NCI-H187 treated with DMSO at 0.1 percent for 48 hours (cell line): Measurements from ENCODE around the gene GPR39.
"Not testable (repeated sequence)": the region's sequence is repeated elsewhere in the genome, so short reads cannot be mapped to it uniquely, and the experiment has no call there.

Source experiments
- DNase-seq: peaks from one replicate; lab custom pipeline; 2025; lab: John Stamatoyannopoulos, UW

The GPR39 gene

GRCh38 chr2:132416723-132417395 is at the start of gene GPR39:
Gene GPR39, plus strand, starts transcription at chr2:132416805.
- no peak for DNase-seq

GRCh38 chr2:132368191-132368590 is 48.4 kb upstream of the GPR39 start:
- DNase-seq: no peak

DNA sequence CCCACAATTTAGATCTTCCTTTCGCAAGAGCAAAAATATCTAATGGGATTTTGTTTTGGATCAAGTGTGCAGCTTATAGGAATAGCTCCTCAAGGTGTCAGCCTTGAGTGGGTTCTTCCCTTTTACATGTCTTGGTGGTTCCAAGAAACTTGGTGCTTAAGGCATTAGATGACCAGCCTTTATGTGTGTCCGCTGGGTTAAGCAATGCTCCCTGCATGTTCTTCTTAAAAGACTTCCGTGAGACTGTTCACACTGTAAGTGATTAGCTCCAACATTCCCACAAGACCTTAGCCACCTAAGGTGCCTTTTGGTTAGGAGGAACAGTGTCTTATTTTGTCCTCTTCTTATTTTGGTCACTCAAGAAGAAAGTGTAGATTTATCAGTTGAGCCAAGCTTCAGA is 44.3 kb upstream of the GPR39 start:
- DNase-seq: no peak

DNA sequence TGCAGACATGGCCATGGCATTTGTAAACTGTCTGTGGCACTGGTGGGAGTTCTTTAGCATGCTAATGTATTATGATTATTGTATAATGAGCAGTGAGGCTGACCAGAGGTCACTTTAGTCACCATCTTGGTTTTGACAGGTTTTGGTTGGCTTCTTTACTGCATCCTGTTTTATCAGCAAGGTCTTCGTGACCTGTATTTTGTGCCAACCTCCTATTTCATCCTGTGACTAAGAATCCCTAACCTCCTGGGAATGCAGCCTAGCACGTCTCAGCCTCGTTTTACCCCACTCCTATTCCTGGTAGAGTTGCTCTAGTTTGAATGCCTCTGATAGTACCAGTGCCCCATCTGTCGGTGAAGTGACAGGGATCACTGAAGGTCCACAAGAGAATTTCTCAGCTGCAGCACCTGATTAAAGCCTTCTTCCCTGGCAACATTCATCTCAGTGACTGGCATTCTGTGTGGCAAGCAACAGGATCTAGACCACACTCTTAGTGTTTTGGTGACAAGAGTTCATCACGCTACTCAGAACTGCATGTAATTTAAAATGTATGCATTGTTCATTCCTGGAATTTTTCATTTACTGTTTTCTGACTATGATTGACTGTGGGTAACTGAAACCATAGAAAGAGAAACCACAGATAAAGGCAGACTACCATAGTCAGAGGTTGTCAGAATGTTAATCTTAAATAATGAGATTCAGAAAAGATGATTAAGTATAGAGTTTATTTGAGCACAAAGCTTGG is 43.0 kb upstream of the GPR39 start:
- DNase-seq: no peak

GRCh38 chr2:132374151-132374550 is 42.5 kb upstream of the GPR39 start:
- DNase-seq: no peak

DNA sequence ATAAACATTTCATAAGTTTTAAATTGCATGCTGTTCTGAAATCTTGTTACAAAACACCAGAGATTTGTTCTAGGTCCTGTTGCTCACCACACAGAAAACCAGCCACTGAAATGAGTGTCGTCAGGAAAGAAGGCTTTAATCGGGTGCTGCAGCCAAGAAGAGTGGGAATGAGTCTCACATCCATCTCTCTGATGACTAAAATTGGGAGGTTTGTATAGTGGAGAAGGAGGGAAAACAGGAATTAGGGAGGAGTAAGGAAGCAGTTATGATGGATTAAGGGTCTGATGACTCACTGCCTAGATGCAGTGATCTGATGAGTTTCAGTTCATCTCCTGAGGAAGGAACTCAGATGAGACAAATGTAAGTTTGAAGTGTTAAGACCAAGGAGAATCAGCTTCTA is 42.1 kb upstream of the GPR39 start:
- DNase-seq: no peak

GRCh38 chr2:132374961-132375360 is 41.6 kb upstream of the GPR39 start:
- DNase-seq: no peak

- DNase-seq: no peak
Observed at GRCh38 chr2:132381376-132381775, 35.2 kb upstream of the GPR39 start.

GRCh38 chr2:132383956-132384355 is 32.6 kb upstream of the GPR39 start:
- no peak for DNase-seq

- no peak for DNase-seq
Observed at GRCh38 chr2:132384491-132385151, 32.0 kb upstream of the GPR39 start.

DNA sequence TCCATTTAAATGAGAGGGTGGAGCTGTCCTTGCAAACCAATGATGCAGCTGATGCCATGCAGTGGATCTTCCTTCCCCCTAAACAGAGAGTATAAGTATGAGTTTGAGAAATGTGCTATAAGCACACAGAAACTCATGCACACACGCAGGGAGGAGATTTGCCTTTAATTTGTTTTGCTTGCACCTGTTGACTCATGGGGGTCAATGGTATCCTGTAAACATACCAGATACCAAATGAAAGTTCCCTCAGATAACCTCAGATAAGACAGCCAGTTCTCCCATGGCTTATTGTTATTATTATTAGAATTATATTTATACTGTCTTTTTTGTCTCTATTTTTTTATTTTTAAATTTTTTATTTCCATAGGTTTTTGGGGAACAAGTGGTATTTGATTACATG is 29.5 kb upstream of the GPR39 start:
- DNase-seq: no peak

DNA sequence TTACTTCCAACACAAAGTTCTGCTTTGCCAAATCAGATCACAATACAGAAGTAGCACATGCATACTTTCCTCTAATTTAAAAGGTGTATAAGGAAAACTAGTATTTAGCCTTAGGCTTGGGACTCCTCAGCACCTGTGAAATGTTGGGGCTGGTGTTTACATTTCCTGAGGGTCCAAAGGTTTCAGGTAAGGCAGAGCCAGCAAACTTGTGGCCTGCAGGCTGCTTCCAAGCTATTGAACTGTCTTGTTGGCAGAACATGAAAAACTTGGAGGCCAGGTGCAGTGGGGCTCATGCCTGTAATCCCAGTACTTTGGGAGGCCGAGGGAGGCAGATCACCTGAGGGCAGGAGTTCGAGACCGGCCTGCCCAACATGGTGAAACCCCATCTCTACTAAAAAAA is 26.5 kb upstream of the GPR39 start:
- DNase-seq: no peak

DNA sequence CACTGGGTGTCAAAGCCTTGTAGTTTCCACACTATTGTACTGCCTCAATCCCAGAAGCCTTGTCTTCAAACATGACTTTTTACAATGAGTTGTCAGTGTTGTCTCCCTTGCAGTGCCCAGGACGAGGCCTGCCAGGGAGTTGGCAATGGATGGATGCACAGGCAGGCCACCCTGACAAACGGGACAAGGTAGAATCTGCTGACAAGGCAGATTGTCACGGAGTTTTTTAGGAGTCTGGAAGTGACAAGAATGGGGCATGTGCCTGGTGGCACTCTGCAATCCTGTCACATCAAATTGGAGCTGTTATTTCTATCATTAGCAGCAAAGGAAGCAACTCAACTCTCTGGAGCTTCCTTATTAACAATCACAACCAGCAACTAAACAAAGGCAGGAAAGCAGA is 25.2 kb upstream of the GPR39 start:
- no peak for DNase-seq

GRCh38 chr2:132392221-132392620 is 24.4 kb upstream of the GPR39 start:
- DNase-seq: no peak

DNA sequence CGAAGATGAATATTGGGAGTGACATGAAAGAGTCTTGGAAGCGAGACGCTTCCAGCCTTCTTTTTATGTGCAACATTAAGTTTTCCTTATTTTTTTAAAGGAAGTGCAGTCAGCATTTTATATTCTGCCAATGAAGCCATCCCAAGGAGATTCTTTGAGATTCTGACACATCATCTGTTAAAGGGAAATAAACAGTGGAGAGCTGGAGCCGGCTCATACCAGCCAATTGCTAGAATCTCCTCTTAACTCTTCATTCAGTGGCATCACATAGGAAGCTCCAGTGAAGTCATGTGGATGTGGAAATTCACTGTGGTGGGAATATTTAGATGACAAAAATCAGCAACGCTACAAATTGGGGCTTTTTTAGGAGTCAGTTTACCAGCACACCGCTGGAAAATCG is 23.7 kb upstream of the GPR39 start:
- no peak for DNase-seq

DNA sequence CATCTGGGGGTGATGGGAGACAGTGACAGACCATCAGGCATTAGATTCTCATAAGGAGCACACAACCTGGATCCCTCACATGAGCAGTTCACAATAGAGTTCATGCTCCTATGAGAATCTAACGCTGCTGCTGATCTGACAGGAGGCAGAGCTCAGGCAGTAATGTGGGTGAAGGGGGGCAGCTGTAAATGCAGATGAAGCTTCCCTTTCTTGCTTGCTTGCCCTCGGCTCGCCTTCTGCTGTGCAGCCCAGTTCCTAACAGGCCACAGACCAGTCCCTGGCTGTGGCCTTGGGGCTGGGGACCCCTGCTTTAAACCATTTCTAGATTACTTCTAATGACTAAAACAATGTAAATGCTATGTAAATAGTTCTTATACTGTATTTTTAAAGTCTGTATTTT is 19.6 kb upstream of the GPR39 start:
- not testable (repeated sequence) for DNase-seq

DNA sequence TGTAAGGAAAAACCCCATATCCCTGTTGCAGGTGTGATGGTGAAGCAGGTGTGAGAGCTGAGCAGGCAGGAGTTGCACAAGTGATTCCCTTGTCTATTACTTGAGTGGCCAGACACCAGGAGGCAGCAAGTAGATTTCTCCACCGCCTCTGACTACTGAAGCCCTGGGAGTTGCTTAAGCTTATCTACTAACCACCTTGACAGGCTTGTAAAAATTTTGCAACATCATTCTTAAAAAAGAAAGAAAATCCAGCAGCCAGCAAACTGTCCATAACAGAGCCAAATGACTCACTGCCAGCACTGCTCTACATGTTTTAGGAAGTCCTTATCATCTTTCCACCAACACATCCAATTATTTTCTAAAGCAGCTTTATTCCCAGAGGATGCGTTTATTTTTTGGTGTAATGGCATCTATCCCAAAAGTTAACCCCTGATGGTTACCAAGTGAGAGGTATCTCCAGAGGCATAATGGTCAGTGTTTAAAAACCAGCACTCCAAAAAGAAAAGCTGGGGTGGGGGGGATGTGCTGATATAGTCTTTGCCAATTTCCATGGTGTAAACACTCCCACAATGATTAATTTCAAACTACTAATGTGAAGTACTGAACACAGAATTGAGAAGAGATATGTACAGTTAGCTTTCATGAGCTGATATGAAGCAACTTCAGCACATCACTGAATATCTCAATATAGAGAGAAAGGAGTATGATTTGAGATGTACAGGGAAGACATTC is 16.3 kb upstream of the GPR39 start:
- no peak for DNase-seq

- DNase-seq: no peak
Observed at GRCh38 chr2:132400901-132401240, 15.7 kb upstream of the GPR39 start.

DNA sequence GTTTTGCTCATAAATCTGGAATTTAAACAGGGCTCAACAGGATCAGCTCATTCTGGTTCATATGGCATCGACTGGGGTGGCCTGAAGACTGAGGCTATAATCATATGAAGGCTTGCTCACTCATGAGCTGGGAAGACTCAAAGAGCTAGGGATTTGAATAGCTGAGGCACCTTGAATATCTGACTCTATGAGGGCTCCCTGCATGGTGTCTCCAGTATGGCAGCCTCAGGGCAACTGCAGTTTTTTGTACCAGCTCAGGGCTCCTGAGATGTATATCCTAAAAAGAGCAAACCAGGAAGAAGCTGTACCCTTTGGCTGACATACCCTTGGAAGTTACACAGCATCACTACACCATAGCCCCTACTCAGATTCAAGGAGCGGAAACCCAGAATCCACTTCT is 15.3 kb upstream of the GPR39 start:
- no peak for DNase-seq

DNA sequence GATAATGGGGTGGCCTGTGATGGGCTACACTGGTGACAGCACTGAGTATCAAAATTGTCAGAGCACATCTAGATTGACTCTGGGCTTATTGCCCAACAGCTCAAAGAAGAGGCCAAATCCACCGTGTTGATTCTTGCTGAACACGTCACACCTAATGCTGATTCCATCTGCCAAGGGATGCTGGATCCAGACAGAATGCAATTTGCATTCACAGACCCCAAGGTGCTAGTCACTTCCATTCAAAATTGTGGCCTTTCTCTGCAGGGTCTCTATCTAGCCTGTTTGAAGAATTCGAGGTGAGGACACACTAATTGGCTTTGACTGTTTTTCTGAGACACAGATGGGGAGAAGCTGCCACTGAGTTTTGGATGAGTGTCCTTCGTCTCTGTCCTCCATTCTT is 13.5 kb upstream of the GPR39 start:
- DNase-seq: no peak

DNA sequence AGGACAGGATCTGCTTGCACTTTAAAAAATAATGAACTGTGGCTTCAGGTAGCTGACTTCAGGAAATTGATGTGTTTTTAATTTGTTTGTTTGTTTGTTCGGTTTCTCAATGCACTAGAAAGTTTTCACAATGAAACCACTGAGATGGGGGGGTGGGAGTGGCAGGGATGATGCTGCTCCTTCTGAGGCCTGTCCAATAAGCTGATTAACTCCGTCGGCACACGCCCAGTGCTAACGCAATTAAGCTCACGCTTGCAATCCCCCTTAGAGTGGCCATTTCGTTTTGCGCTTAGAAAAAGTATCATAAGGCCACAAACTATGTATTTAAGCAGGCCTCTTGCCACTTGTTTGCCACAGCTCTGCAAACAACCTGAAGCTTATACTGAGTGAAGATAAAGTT is 12.5 kb upstream of the GPR39 start:
- no peak for DNase-seq

- no peak for DNase-seq
Observed at GRCh38 chr2:132407784-132408183, 8.8 kb upstream of the GPR39 start.

GRCh38 chr2:132412021-132412420 is 4.6 kb upstream of the GPR39 start:
- no peak for DNase-seq
